A673 (cell line): ENCODE measurements around the gene SPI1. TPM values are rescaled to one million over a fixed set of nuclear protein-coding genes. Genes with fewer than 3 reads are reported as not detected.
"Not testable (repeated sequence)": the region's sequence is repeated elsewhere in the genome, so short reads cannot be mapped to it uniquely, and the experiment has no call there.

Experiments
- BruUV-seq: library from RNA; stranded (reverse); fragments of 400-500 nt; replicated peaks from 2 replicates; lab custom pipeline; 2021; lab: Mats Ljungman, UMichigan
- CTCF ChIA-PET: fragments of 300-600 bp; sonication (Branson Sonifier 250); formaldehyde crosslinking; loops from one replicate; lab custom pipeline; 2022; ENCODE audit warnings: antibody characterized with exemption; lab: Charles Lee
- POLR2A ChIA-PET: fragments of 300-600 bp; sonication (Branson Sonifier 250); formaldehyde crosslinking; loops from one replicate; lab custom pipeline; 2022; ENCODE audit warnings: antibody characterized with exemption; ENCODE audit not compliant: low non-redundant PET; lab: Charles Lee
- DNase-seq: peaks from one replicate; pipeline ENCODE4 v3.0.0-alpha.2; 2015; ENCODE audit warnings: low spot score
- H3K27ac ChIP-seq: fragments of 200-600 bp; sonication (generic); 2 replicates; pipeline ENCODE4 v1.5.1; 2016; ENCODE audit warnings: mixed run types, low read depth, mild to moderate bottlenecking, mixed read lengths, antibody characterized with exemption, low read length; ENCODE audit not compliant: poor library complexity, severe bottlenecking
- H3K27me3 ChIP-seq: fragments of 200-600 bp; sonication (generic); replicated peaks from 2 replicates; pipeline ENCODE4 v1.6.1; 2017; ENCODE audit warnings: mixed run types, low read depth, mild to moderate bottlenecking, mixed read lengths, antibody characterized with exemption, low read length; ENCODE audit not compliant: insufficient read depth, poor library complexity
- H3K36me3 ChIP-seq: fragments of 200-600 bp; sonication (generic); 2 replicates; pipeline ENCODE4 v1.6.1; 2016; ENCODE audit warnings: mixed run types, mild to moderate bottlenecking, mixed read lengths, antibody characterized with exemption, low read length; ENCODE audit not compliant: insufficient read depth, poor library complexity, severe bottlenecking
- H3K4me1 ChIP-seq: fragments of 200-600 bp; sonication (generic); 2 replicates; pipeline ENCODE4 v1.6.1; 2017; ENCODE audit warnings: mixed run types, mild to moderate bottlenecking, mixed read lengths, antibody characterized with exemption, low read length; ENCODE audit not compliant: insufficient read depth, poor library complexity, severe bottlenecking
- H3K4me3 ChIP-seq: fragments of 200-600 bp; sonication (generic); 2 replicates; pipeline ENCODE4 v1.5.1; 2016; ENCODE audit warnings: low read depth, mixed run types, mild to moderate bottlenecking, mixed read lengths, low read length; ENCODE audit not compliant: poor library complexity, severe bottlenecking
- H3K9me3 ChIP-seq: fragments of 200-600 bp; sonication (generic); 2 replicates; pipeline ENCODE4 v1.6.1; 2016; ENCODE audit warnings: mixed run types, low read depth, mild to moderate bottlenecking, mixed read lengths, antibody characterized with exemption, low read length; ENCODE audit not compliant: poor library complexity, severe bottlenecking
- EZH2 ChIP-seq: fragments of 200-600 bp; sonication (generic); IDR thresholded peaks from 2 replicates; pipeline ENCODE4 v1.6.1; 2017; ENCODE audit warnings: borderline replicate concordance, low read depth, mild to moderate bottlenecking, mixed read lengths, antibody characterized with exemption, low read length; ENCODE audit not compliant: poor library complexity, severe bottlenecking
- intact Hi-C: fragments of 100-400 bp; cut with micrococcal nuclease; formaldehyde crosslinking; loops from one replicate; pipeline ENCODE4 v1.10.0; 2022; ENCODE audit not compliant: unreplicated experiment
- total RNA-seq: library from RNA; stranded (reverse); gene quantifications from 2 replicates; pipeline ENCODE4 v1.2.3, GENCODE V29; 2021
- TF ChIP-seq, protein P1 (sequence below): fragments of 300-800, 200-600 bp; sonication (generic); conservative IDR thresholded peaks from 2 replicates; pipeline ENCODE4 v1.5.1; 2017; ENCODE audit warnings: low read depth, mild to moderate bottlenecking, antibody characterized with exemption, low read length, moderate library complexity, mixed read lengths

SPI1 gene
- total RNA-seq, 1 experiment from 2014 or later, result not detected

DNA sequence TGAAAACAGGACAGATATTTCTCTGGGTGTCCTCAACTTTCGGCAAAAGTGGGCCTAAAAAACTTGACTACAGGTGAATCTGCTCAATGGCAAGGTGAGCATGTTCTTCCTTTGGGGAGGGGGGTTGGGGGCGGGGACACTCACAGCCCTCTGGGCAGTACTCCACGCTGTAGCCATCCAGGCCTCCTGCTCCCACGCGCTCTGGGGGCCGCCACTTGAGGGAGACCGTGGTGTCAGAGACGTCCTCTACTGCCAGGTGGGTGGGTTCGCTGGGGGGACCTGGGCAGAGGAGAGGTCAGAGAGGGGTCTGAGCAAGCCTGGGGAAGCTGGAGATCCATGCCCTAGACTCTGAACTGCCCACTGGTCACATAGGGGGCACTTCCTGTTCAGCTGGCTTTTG lies 42.6 kb downstream of the SPI1 start:
- BruUV-seq, result no TSS peak
- TF ChIP-seq, protein P1, sequence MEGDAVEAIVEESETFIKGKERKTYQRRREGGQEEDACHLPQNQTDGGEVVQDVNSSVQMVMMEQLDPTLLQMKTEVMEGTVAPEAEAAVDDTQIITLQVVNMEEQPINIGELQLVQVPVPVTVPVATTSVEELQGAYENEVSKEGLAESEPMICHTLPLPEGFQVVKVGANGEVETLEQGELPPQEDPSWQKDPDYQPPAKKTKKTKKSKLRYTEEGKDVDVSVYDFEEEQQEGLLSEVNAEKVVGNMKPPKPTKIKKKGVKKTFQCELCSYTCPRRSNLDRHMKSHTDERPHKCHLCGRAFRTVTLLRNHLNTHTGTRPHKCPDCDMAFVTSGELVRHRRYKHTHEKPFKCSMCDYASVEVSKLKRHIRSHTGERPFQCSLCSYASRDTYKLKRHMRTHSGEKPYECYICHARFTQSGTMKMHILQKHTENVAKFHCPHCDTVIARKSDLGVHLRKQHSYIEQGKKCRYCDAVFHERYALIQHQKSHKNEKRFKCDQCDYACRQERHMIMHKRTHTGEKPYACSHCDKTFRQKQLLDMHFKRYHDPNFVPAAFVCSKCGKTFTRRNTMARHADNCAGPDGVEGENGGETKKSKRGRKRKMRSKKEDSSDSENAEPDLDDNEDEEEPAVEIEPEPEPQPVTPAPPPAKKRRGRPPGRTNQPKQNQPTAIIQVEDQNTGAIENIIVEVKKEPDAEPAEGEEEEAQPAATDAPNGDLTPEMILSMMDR, result no peak
- no peak for TF ChIP-seq EZH2
- Histone ChIP-seq H3K36me3 (peaks cover under 1% of the 10 kb centered on the region), H3K4me1 (no peaks in the 10 kb centered on the region), H3K27me3 (no peaks in the 10 kb centered on the region), H3K9me3 (no peaks in the 10 kb centered on the region), H3K27ac (no peak overlapping the region), H3K4me3 (no peak overlapping the region)
- intact Hi-C loops, result no loop called here
- no peak for DNase-seq
- ChIA-PET POLR2A (no interaction called here), CTCF (interaction anchor here (0.6 to 0.7 kb wide), 2 partner anchors 156 to 182 kb away, joined by 12 to 13 read pairs; no protein-coding TSS in a partner anchor)

DNA sequence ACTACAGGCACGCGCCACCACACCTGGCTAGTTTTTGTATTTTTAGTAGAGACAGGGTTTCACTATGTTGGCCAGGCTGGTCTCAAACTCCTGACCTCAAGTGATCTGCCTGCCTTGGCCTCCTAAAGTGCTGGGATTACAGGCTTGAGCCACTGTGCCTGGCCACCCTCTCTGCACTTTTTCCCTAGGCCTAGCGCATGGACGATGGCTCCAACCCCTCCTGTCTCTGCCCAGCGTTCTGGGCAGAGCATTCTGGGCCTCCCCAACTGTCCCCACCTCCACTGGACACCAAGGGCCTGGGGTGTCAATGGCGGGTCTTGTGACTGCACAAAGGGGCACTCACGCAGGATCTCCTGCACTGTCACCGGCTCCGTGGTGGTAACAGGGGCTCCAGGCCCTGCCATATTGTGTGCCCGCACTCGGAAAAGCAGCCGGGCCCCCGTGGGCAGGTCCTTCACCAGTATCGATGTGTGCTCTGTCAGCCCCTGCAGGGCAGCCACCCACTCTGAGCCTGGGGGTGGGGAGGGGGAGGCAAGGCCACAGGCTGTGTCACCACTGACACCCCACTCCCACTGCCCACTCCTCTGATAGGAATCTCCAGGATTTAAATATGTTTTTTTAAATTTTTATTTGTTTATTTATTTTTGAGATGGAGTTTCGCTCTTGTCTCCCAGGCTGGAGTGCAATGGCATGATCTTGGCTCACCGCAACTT lies 43.5 kb downstream of the SPI1 start:
- H3K4me3 ChIP-seq, H3K27ac ChIP-seq, intact Hi-C loops, H3K9me3 ChIP-seq, H3K36me3 ChIP-seq, H3K4me1 ChIP-seq, BruUV-seq, DNase-seq, H3K27me3 ChIP-seq, POLR2A ChIA-PET: not testable (repeated sequence)
- CTCF ChIA-PET, result interaction anchor here (0.6 to 0.7 kb wide), 2 partner anchors 156 to 182 kb away, joined by 12 to 13 read pairs; no protein-coding TSS in a partner anchor

DNA sequence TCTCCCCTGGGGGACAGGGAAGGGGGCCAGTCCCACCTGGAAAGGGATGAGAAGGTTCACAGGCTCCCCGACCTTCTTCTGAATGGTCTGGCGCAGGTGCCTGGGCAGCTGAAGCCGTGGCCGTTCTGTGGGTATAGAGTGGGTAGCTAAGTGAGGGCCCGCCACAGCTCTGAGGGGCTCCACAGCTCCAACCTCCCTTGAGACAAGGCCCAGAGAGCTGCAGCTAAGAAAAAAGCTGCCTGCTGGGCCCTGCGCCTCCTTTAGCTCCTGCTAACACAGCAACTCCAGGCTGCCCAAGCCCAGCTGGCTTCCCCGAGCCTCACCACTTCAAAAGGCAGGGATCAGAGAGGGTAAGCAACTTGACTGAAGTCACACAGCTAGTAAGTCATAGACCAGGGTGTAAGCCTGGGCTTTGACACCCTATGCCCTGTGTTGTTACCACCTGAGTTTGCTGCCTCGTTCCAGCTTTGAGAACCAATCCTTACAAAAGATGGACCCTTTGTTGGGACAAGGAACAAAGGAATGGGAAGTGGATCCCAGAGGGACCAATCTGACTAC lies 44.4 kb downstream of the SPI1 start:
- ChIA-PET POLR2A (no interaction called here), CTCF (interaction anchor here (0.6 kb wide), 1 partner anchor 119 kb away, joined by 5 read pairs; the partner anchor contains the start of gene DDB2)
- H3K27ac ChIP-seq, result no peak overlapping the region
- H3K4me3 ChIP-seq, result no peak overlapping the region
- DNase-seq, result no peak
- no peaks in the 10 kb centered on the region for H3K4me1 ChIP-seq
- BruUV-seq, result no TSS peak
- no peaks in the 10 kb centered on the region for H3K27me3 ChIP-seq
- TF ChIP-seq EZH2, result no peak
- TF ChIP-seq, protein P1, result no peak
- H3K9me3 ChIP-seq, result no peaks in the 10 kb centered on the region
- intact Hi-C loops, result no loop called here
- peaks cover 12% of the 10 kb centered on the region for H3K36me3 ChIP-seq
